GM21619 (cell line): Measurements from ENCODE around the gene ATXN1.

ENCODE experiments used
- ATAC-seq: cut with Tn5 transposase; IDR thresholded peaks from one replicate; pipeline ENCODE4 v1.9.1; 2021; ENCODE audit not compliant: unreplicated experiment

The ATXN1 gene

GRCh38 chr6:16375843-16376242 lies 385.4 kb downstream of the ATXN1 start:
- no peak for ATAC-seq

GRCh38 chr6:16375206-16375605 lies 386.1 kb downstream of the ATXN1 start:
- ATAC-seq, result no peak

GRCh38 chr6:16374461-16375200 lies 386.6 kb downstream of the ATXN1 start:
- ATAC-seq, result no peak

- no peak for ATAC-seq
Observed at GRCh38 chr6:16374016-16374415, 387.2 kb downstream of the ATXN1 start.

GRCh38 chr6:16372029-16372776 lies 389.1 kb downstream of the ATXN1 start:
- ATAC-seq, result no peak

GRCh38 chr6:16371401-16371800 lies 389.9 kb downstream of the ATXN1 start:
- no peak for ATAC-seq

- ATAC-seq, result no peak
Observed at GRCh38 chr6:16370943-16371342, 390.3 kb downstream of the ATXN1 start.

- no peak for ATAC-seq
Observed at GRCh38 chr6:16369989-16370388, 391.3 kb downstream of the ATXN1 start.

GRCh38 chr6:16369140-16369745 lies 392.0 kb downstream of the ATXN1 start:
- no peak for ATAC-seq

- no peak for ATAC-seq
Observed at GRCh38 chr6:16367571-16367970, 393.7 kb downstream of the ATXN1 start.

GRCh38 chr6:16363749-16364148 lies 397.5 kb downstream of the ATXN1 start:
- ATAC-seq, result no peak

GRCh38 chr6:16362819-16363589 lies 398.3 kb downstream of the ATXN1 start:
- ATAC-seq, result no peak

- no peak for ATAC-seq
Observed at GRCh38 chr6:16362296-16362695, 399.0 kb downstream of the ATXN1 start.

- no peak for ATAC-seq
Observed at GRCh38 chr6:16361861-16362260, 399.4 kb downstream of the ATXN1 start.

- ATAC-seq, result no peak
Observed at GRCh38 chr6:16361121-16361520, 400.1 kb downstream of the ATXN1 start.

- no peak for ATAC-seq
Observed at GRCh38 chr6:16360365-16360764, 400.9 kb downstream of the ATXN1 start.

GRCh38 chr6:16359563-16359962 lies 401.7 kb downstream of the ATXN1 start:
- no peak for ATAC-seq

- ATAC-seq, result no peak
Observed at GRCh38 chr6:16358531-16359138, 402.6 kb downstream of the ATXN1 start.

- no peak for ATAC-seq
Observed at GRCh38 chr6:16355699-16356446, 405.4 kb downstream of the ATXN1 start.

- ATAC-seq, result no peak
Observed at GRCh38 chr6:16355238-16355637, 406.0 kb downstream of the ATXN1 start.
